ENCODE results near the gene PGLYRP2.

- no peak for TF ChIP-seq CTCF (IDR thresholded peaks at IDR 0.05; ENCODE audit: low read depth, low read length, poor library complexity, severe bottlenecking)
- TF ChIP-seq EZH2phosphoT487 (IDR thresholded peaks at IDR 0.05; ENCODE audit: borderline replicate concordance, low read length) = no peak
These were observed 40.1 kb downstream of the PGLYRP2 start for GRCh38 chr19:15439078-15439799.

Measured in DOHH2 (cell line).